ENCODE results near the gene TOX2. TPM values are rescaled to one million over a fixed set of nuclear protein-coding genes. Genes with fewer than 3 reads are reported as not detected.

Gene TOX2
- total RNA-seq, 1 experiment from 2014 or later = 1.7 TPM

DNA sequence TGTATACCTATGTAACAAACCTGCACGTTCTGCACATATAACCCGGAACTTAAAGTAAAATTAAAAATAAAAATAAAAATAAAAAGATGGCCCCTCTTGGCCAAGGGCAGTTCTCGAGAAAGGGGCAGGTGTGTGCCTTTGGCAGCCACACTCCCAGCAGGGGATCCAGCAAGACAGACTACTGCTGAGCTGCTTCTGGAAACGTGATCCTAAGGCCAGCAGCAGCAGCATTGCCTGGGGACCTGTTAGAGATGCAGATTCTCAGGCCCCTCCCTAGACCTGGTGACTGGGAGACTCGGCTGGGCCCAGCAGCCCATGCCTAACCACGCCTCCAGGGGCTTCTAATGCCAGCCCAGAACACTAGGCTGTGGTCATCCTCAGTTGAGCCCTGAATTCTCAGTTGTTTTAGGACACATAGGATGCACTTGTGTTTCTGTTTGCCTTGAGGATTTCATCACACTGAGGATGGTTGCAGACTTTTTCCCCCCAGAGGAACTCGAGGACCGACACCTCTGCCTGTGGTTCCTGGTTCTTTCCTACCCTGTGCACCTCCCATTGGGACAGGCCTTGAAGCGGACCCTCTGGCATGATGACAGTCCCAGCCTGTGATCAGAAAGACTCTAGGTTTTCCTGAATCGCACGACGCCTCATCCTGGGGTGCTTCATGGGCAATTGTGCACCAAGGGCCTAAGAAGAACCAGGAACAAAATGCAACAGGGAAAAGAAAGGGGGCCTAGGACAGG, 105.9 kb downstream of the TOX2 start:
- no peak overlapping the region for H2AK5ac ChIP-seq (ENCODE audit: insufficient read length, low read length)
- no peaks in the 10 kb centered on the region for H3K23me2 ChIP-seq (ENCODE audit: insufficient read length, low read depth, low read length, poor library complexity, severe bottlenecking)
- H4K20me1 ChIP-seq (ENCODE audit: control insufficient read depth, insufficient read depth, insufficient read length) = no peaks in the 10 kb centered on the region
- peak overlapping the region in 1 of 3 experiments; percentile 90; a peak in 1 of 7 replicates for H3K27ac Mint-ChIP-seq
- H3K27me3 Mint-ChIP-seq (ENCODE audit: low read depth) = peaks cover 2% of the 10 kb centered on the region
- H3K79me1 ChIP-seq (ENCODE audit: insufficient read depth, low read depth, low read length, poor library complexity, severe bottlenecking) = no peaks in the 10 kb centered on the region
- peak; percentile 69 for DNase-seq
- no peaks in the 10 kb centered on the region for H3K9me3 ChIP-seq (ENCODE audit: control insufficient read depth, low read depth, low read length)
- no peak overlapping the region for H3K4ac ChIP-seq (ENCODE audit: low read depth, low read length)
- no peak overlapping the region for H2BK5ac ChIP-seq (ENCODE audit: insufficient read length, low read length)
- H2AFZ ChIP-seq (ENCODE audit: low read length) = no peak overlapping the region
- no peak overlapping the region for H3K14ac ChIP-seq (ENCODE audit: insufficient read depth, low read length)
- H3K56ac ChIP-seq (ENCODE audit: insufficient read length, low read depth, low read length) = no peak overlapping the region
- peaks cover 16 to 22% of the 10 kb centered on the region in 2 experiments for H3K4me1 Mint-ChIP-seq
- WGBS (ENCODE audit: extremely low coverage, insufficient read length, low lambda C conversion rate) = no CpG with 5 or more reads among the region's 12 CpGs
- no peak overlapping the region for H4K5ac ChIP-seq (ENCODE audit: insufficient read length, low read depth, low read length)
- H2BK120ac ChIP-seq (ENCODE audit: low read depth, low read length, poor library complexity, severe bottlenecking) = no peak overlapping the region
- H3K4me3 Mint-ChIP-seq = no peak overlapping the region
- TF ChIP-seq, protein P1, sequence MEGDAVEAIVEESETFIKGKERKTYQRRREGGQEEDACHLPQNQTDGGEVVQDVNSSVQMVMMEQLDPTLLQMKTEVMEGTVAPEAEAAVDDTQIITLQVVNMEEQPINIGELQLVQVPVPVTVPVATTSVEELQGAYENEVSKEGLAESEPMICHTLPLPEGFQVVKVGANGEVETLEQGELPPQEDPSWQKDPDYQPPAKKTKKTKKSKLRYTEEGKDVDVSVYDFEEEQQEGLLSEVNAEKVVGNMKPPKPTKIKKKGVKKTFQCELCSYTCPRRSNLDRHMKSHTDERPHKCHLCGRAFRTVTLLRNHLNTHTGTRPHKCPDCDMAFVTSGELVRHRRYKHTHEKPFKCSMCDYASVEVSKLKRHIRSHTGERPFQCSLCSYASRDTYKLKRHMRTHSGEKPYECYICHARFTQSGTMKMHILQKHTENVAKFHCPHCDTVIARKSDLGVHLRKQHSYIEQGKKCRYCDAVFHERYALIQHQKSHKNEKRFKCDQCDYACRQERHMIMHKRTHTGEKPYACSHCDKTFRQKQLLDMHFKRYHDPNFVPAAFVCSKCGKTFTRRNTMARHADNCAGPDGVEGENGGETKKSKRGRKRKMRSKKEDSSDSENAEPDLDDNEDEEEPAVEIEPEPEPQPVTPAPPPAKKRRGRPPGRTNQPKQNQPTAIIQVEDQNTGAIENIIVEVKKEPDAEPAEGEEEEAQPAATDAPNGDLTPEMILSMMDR (conservative IDR thresholded peaks at IDR 0.05) = no peak
- H2BK20ac ChIP-seq (ENCODE audit: low read depth, low read length, poor library complexity, severe bottlenecking) = no peak overlapping the region
- no peak overlapping the region for H3K23ac ChIP-seq (ENCODE audit: insufficient read length, low read depth, low read length)
- H3K27ac ChIP-seq (ENCODE audit: insufficient read length, low read depth, low read length) = no peak overlapping the region
- no peak overlapping the region for H3K18ac ChIP-seq (ENCODE audit: insufficient read length, low read depth, low read length)
- H3K4me1 ChIP-seq (ENCODE audit: insufficient read depth, low read length) = 0 out of 2 replicates have a peak, but pooled peaks cover 2% of the 10 kb centered on the region
- no peaks in the 10 kb centered on the region for H3K36me3 Mint-ChIP-seq (ENCODE audit: insufficient read depth in 1 of 3, low read depth in 3 of 3)
- H2BK15ac ChIP-seq (ENCODE audit: low read depth, low read length) = no peak overlapping the region
- H3K9ac ChIP-seq (ENCODE audit: extremely low read depth, insufficient read length, low read length) = no peak overlapping the region
- no peak overlapping the region for H3K4me2 ChIP-seq (ENCODE audit: insufficient read depth, insufficient read length, low read length)
- H3T11ph ChIP-seq (ENCODE audit: low read length) = no peak overlapping the region
- H3K79me2 ChIP-seq (ENCODE audit: insufficient read depth, low read length) = no peaks in the 10 kb centered on the region
- H4K91ac ChIP-seq (ENCODE audit: insufficient read length, low read depth, low read length) = no peak overlapping the region
- no peaks in the 10 kb centered on the region for H3K27me3 ChIP-seq (ENCODE audit: insufficient read depth, low read length)
- no peaks in the 10 kb centered on the region for H3K9me3 Mint-ChIP-seq
- no peak overlapping the region for H2BK12ac ChIP-seq (ENCODE audit: insufficient read length, low read depth, low read length)
- H4K8ac ChIP-seq (replicated peaks; ENCODE audit: insufficient read length, low read depth, low read length) = no peak overlapping the region
